HepG2 (cell line): ENCODE data around the gene ERP44. TPM values are rescaled to one million over a fixed set of nuclear protein-coding genes. Genes with fewer than 3 reads are reported as not detected.
"Not testable (repeated sequence)": the region's sequence is repeated elsewhere in the genome, so short reads cannot be mapped to it uniquely, and the experiment has no call there.

Experiments
- ATAC-seq: fragments of 200-7000 bp; cut with Tn5 transposase; 3 replicates; pipeline ENCODE4 v1.9.1; 2020; ENCODE audit warnings: mild to moderate bottlenecking, moderate library complexity
- BruUV-seq: library from RNA; stranded (reverse); fragments of 400-500 nt; replicated peaks from 2 replicates; lab custom pipeline; 2021; lab: Mats Ljungman, UMichigan
- CTCF ChIA-PET: fragments of 300-600 bp; formaldehyde crosslinking; extraction: SDS; loops from one replicate; lab custom pipeline; 2021; ENCODE audit warnings: low total read pairs, inconsistent platforms, low intra/inter-chr PET ratio; lab: Yijun Ruan, JAX
- POLR2A ChIA-PET: fragments of 350-600 bp; sonication (Branson Sonifier 250); formaldehyde crosslinking; loops from one replicate; lab custom pipeline; 2020; ENCODE audit warnings: antibody characterized with exemption, inconsistent platforms; lab: Yijun Ruan, JAX
- DNase-seq: peaks from one replicate; pipeline ENCODE4 v3.0.0-alpha.2; 2015; ENCODE audit warnings: low spot score
- FAIRE-seq: peaks from 3 replicates; lab custom pipeline; 2011; peaks lifted over from hg19 to GRCh38; lab: Jason Lieb, UNC
- H2AFZ ChIP-seq: one replicate; pipeline ENCODE4 v1.6.1; 2011; ENCODE audit warnings: low read length, inconsistent platforms
- H3K27ac ChIP-seq: fragments of 300-600 bp; 3 replicates; pipeline ENCODE4 v1.8.0; 2011; ENCODE audit warnings: mixed run types, mild to moderate bottlenecking, mixed read lengths, low read length, inconsistent platforms; ENCODE audit not compliant: insufficient read depth; ENCODE audit errors: extremely low read length
- H3K27me3 ChIP-seq, 2 experiments: fragments of 200-600 bp in 1 of 2; 2 replicates in 1 of 2; 3 replicates in 1 of 2; pipeline versions ENCODE4 v1.6.0 to v1.8.0; 2011; ENCODE audit warnings: low read length in 2 of 2, mild to moderate bottlenecking in 2 of 2, moderate library complexity in 2 of 2, inconsistent platforms in 1 of 2; ENCODE audit not compliant: insufficient read depth in 2 of 2, control insufficient read depth in 1 of 2
- H3K36me3 ChIP-seq, 2 experiments: fragments of 200-600 bp in 1 of 2; replicated peaks in 1 of 2; 2 replicates in 1 of 2; 3 replicates in 1 of 2; pipeline versions ENCODE4 v1.5.1 to v1.8.0; 2011; ENCODE audit warnings: low read length in 2 of 2, inconsistent platforms in 1 of 2; ENCODE audit not compliant: insufficient read depth in 2 of 2, control insufficient read depth in 1 of 2
- H3K4me1 ChIP-seq: 2 replicates; pipeline ENCODE4 v1.5.1; 2012; ENCODE audit warnings: low read length, inconsistent platforms; ENCODE audit not compliant: insufficient read depth
- H3K4me2 ChIP-seq: 2 replicates; pipeline ENCODE4 v1.6.0; 2011; ENCODE audit warnings: low read depth, low read length, inconsistent platforms
- H3K4me3 ChIP-seq, 3 experiments: fragments of 200-600 bp in 1 of 3; sonication (generic), shearing (Covaris generic) in 1 of 3; replicated peaks in 1 of 3; 2 replicates each; pipeline ENCODE4 v1.5.1; 2011 to 2016; ENCODE audit warnings: low read length in 3 of 3, inconsistent platforms in 2 of 3, low read depth in 2 of 3, mild to moderate bottlenecking in 2 of 3, control low read depth in 1 of 3, mixed read lengths in 1 of 3; ENCODE audit not compliant: insufficient read depth in 1 of 3
- H3K79me2 ChIP-seq: one replicate; pipeline ENCODE4 v1.6.1; 2011; ENCODE audit warnings: low read length, inconsistent platforms; ENCODE audit not compliant: insufficient read depth
- H3K9ac ChIP-seq: 2 replicates; pipeline ENCODE4 v1.6.0; 2011; ENCODE audit warnings: mild to moderate bottlenecking, low read depth, low read length, inconsistent platforms; ENCODE audit not compliant: insufficient read depth
- H3K9me3 ChIP-seq: 2 replicates; pipeline ENCODE4 v1.5.1; 2012; ENCODE audit warnings: mild to moderate bottlenecking, low read length
- H4K20me1 ChIP-seq: 2 replicates; pipeline ENCODE4 v1.6.0; 2011; ENCODE audit warnings: inconsistent platforms, mild to moderate bottlenecking, low read length, moderate library complexity; ENCODE audit not compliant: insufficient read depth
- KDM1A ChIP-seq: IDR thresholded peaks from 2 replicates; pipeline ENCODE4 v1.6.1; 2016; ENCODE audit warnings: missing compliant biosample characterization
- MLXIP ChIP-seq: sonication (generic); formaldehyde crosslinking; IDR thresholded peaks from 2 replicates; pipeline ENCODE4 v1.9.0; 2021; ENCODE audit warnings: missing genetic modification reagents, borderline replicate concordance
- ZNF256 ChIP-seq: sonication (generic); formaldehyde crosslinking; conservative IDR thresholded peaks from 2 replicates; pipeline ENCODE4 v1.4.0; 2020; ENCODE audit warnings: missing genetic modification reagents
- WGBS: methylation state at CpG from one replicate; pipeline ENCODE4 v1.1.6; 2017; ENCODE audit warnings: low lambda C conversion rate; 5-methylcytosine and 5-hydroxymethylcytosine counted together
- in situ Hi-C: cut with HindIII; loops from 2 replicates; pipeline ENCODE4 v1.10.0; 2017; ENCODE audit warnings: low pct_unique_long_range_greater_than_20kb; ENCODE audit not compliant: extremely low pct_ligation_motif_present
- intact Hi-C: fragments of 100-400 bp; cut with micrococcal nuclease; formaldehyde crosslinking; loops from one replicate; pipeline ENCODE4 v1.10.0; 2022; ENCODE audit not compliant: unreplicated experiment
- polyA plus RNA-seq, 8 experiments: library from polyadenylated mRNA; depleted of rRNA in 3 of 8; stranded (reverse) in 7 of 8; unstranded in 1 of 8; fragments of >200 nt; fragmentation: Illumina TruSeq in 4 of 8; extraction: Trizol in 4 of 8; gene quantifications; 2 replicates each; pipeline versions ENCODE4 v1.2.1 to v1.2.3, GENCODE V29; 2011 to 2016; ENCODE audit warnings: low read depth in 4 of 8, missing spikeins in 1 of 8, mixed read lengths in 1 of 8; ENCODE audit not compliant: insufficient read depth in 1 of 8
- total RNA-seq, 5 experiments: library from RNA; depleted of rRNA; stranded (reverse); fragments of >200 nt; fragmentation: Illumina TruSeq; extraction: Trizol; gene quantifications; 2 replicates each; pipeline ENCODE4 v1.2.3, GENCODE V29; 2016; ENCODE audit warnings: low read depth in 1 of 5
- TF ChIP-seq, protein P1 (sequence below): sonication (generic); formaldehyde crosslinking; IDR thresholded peaks from 2 replicates; pipeline ENCODE4 v1.8.0; 2022; ENCODE audit warnings: mild to moderate bottlenecking, missing genetic modification reagents, moderate library complexity

Gene ERP44
- total and polyA plus RNA-seq, 2 of the 13 experiments (the other 11 are each of a cell fraction or from before 2014, with no cell fraction given), result 8.9 to 13.8 TPM

DNA sequence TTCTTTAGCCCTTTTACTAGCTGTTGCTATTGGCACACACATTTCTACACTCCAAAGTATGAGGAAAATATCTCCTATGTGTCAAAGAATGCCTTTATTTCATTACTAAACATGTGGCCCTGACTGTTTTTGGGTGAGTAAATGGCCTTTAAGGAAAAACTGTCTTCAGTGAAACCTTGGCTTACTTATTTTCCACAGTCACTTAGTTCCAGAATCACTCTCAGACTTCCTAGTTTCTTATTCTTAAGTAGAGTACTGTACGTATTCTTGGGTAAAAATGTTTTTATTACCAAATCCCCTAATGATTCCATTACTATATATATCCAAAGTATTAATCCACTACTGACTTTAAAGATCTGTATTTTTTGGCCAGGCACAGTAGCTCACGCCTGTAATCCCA is 27.5 kb downstream of the ERP44 start (continued):
- TF ChIP-seq, protein P1, sequence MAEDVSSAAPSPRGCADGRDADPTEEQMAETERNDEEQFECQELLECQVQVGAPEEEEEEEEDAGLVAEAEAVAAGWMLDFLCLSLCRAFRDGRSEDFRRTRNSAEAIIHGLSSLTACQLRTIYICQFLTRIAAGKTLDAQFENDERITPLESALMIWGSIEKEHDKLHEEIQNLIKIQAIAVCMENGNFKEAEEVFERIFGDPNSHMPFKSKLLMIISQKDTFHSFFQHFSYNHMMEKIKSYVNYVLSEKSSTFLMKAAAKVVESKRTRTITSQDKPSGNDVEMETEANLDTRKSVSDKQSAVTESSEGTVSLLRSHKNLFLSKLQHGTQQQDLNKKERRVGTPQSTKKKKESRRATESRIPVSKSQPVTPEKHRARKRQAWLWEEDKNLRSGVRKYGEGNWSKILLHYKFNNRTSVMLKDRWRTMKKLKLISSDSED, result no peak
- no peak for TF ChIP-seq KDM1A

GRCh38 chr9:100070104-100071041 is 28.4 kb downstream of the ERP44 start:
- Histone ChIP-seq H4K20me1 (0 out of 2 replicates have a peak, but pooled peaks cover 4% of the 10 kb centered on the region), H3K4me1 (no peaks in the 10 kb centered on the region; the same call in 1 of the 2 replicates), H3K9ac (no peak overlapping the region), H3K9me3 (no peaks in the 10 kb centered on the region), H3K27ac (no peak overlapping the region), H3K4me3 (no peak overlapping the region), H3K4me2 (no peak overlapping the region), H2AFZ (no peak overlapping the region), H3K79me2 (peaks cover 10% of the 10 kb centered on the region), H3K36me3 (no peaks in the 10 kb centered on the region), H3K27me3 (no peaks in the 10 kb centered on the region)
- 96% methylated on average over 2 of the region's 2 CpGs for WGBS
- in situ Hi-C loops, result no loop called here
- TF ChIP-seq MLXIP (no peak), ZNF256 (CRISPR knock-in tag) (no peak)
- ChIA-PET CTCF (no interaction called here), POLR2A (no interaction called here)
- ATAC-seq (no peak), FAIRE-seq (no peak), DNase-seq (no peak)
- no TSS peak for BruUV-seq
- intact Hi-C loops, result no loop called here

GRCh38 chr9:100069068-100069467 is 29.7 kb downstream of the ERP44 start:
- intact Hi-C loops, POLR2A ChIA-PET, in situ Hi-C loops, H3K27ac ChIP-seq, H2AFZ ChIP-seq, H3K9ac ChIP-seq, ATAC-seq, H3K4me3 ChIP-seq, H3K36me3 ChIP-seq, H3K27me3 ChIP-seq, H3K4me2 ChIP-seq, H3K9me3 ChIP-seq, H3K4me1 ChIP-seq, H4K20me1 ChIP-seq, BruUV-seq, FAIRE-seq, CTCF ChIA-PET, DNase-seq, H3K79me2 ChIP-seq: not testable (repeated sequence)
- WGBS, result 94% methylated on average over 1 of the region's 3 CpGs

GRCh38 chr9:100067990-100068389 is 30.8 kb downstream of the ERP44 start:
- H3K79me2 ChIP-seq, H3K4me1 ChIP-seq, ATAC-seq, FAIRE-seq, H2AFZ ChIP-seq, H3K4me2 ChIP-seq, H3K9ac ChIP-seq, CTCF ChIA-PET, H3K9me3 ChIP-seq, BruUV-seq, POLR2A ChIA-PET, H3K4me3 ChIP-seq, in situ Hi-C loops, DNase-seq, H3K27ac ChIP-seq, H3K36me3 ChIP-seq, H3K27me3 ChIP-seq, intact Hi-C loops, H4K20me1 ChIP-seq: not testable (repeated sequence)
- 97% methylated on average over 6 of the region's 30 CpGs for WGBS
